GM12892 (cell line): ENCODE data around the gene C11orf52.

Source experiments
- POLR2A ChIP-seq: IDR thresholded peaks from 2 replicates; pipeline ENCODE4 v1.6.1; 2011; ENCODE audit warnings: low read depth, low read length, control low read depth
- POLR2AphosphoS5 ChIP-seq: IDR thresholded peaks from 2 replicates; pipeline ENCODE4 v1.6.1; 2011; ENCODE audit warnings: low read depth, low read length, control low read depth

GRCh38 chr11:111911563-111912401 is 6.9 kb upstream of the C11orf52 start, which contains the start of gene CRYAB:
- TF ChIP-seq POLR2A = no peak
- TF ChIP-seq POLR2AphosphoS5 = no peak
